CD8-positive, alpha-beta memory T cell (primary cell): ENCODE measurements around the gene FBXO10. TPM values are rescaled to one million over a fixed set of nuclear protein-coding genes. Genes with fewer than 3 reads are reported as not detected.
A peak's percentile ranks its signal among the peaks of the same experiment; 100 is the strongest.
"Not testable (repeated sequence)": the region's sequence is repeated elsewhere in the genome, so short reads cannot be mapped to it uniquely, and the experiment has no call there.

ENCODE experiments used
- CTCF ChIA-PET: fragments of 350-600 bp; sonication (Branson Sonifier 250); formaldehyde crosslinking; loops from one replicate; lab custom pipeline; 2021; ENCODE audit warnings: antibody characterized with exemption; lab: Charles Lee
- POLR2A ChIA-PET: fragments of 350-600 bp; sonication (Branson Sonifier 250); formaldehyde crosslinking; loops from one replicate; lab custom pipeline; 2021; ENCODE audit warnings: antibody characterized with exemption; lab: Charles Lee
- DNase-seq, 5 donors: peaks; one replicate each; pipeline versions ENCODE4 v3.0.0 to v3.0.0-alpha.2; 2020 to 2022; ENCODE audit warnings: mixed read lengths in 1 of 5
- H3K27ac ChIP-seq: one replicate; pipeline ENCODE4 v1.7.0; 2013; ENCODE audit warnings: low read depth, mild to moderate bottlenecking, low read length, moderate library complexity
- H3K27me3 ChIP-seq: 2 replicates; pipeline ENCODE4 v1.7.0; 2013; ENCODE audit warnings: low read length, mild to moderate bottlenecking; ENCODE audit not compliant: insufficient read depth, poor library complexity, severe bottlenecking
- H3K36me3 ChIP-seq: 2 replicates; pipeline ENCODE4 v1.7.0; 2013; ENCODE audit warnings: mild to moderate bottlenecking, low read length, moderate library complexity; ENCODE audit not compliant: insufficient read depth
- H3K4me1 ChIP-seq: 2 replicates; pipeline ENCODE4 v1.7.0; 2013; ENCODE audit warnings: mild to moderate bottlenecking, low read length, moderate library complexity; ENCODE audit not compliant: insufficient read depth
- H3K4me3 ChIP-seq: 2 replicates; pipeline ENCODE4 v1.7.0; 2013; ENCODE audit warnings: mild to moderate bottlenecking, low read length
- H3K9me3 ChIP-seq: 2 replicates; pipeline ENCODE4 v1.7.0; 2013; ENCODE audit warnings: mild to moderate bottlenecking, low read length
- H3K27ac Mint-ChIP-seq, 8 donors: one replicate each; pipeline ENCODE4 v1.8.0; 2020 to 2021; ENCODE audit warnings: mixed read lengths in 8 of 8, mild to moderate bottlenecking in 6 of 8, inconsistent platforms in 3 of 8, moderate library complexity in 3 of 8
- H3K27me3 Mint-ChIP-seq, 2 donors: one replicate each; pipeline ENCODE4 v1.8.0; 2020 to 2021; ENCODE audit warnings: mixed read lengths in 2 of 2, mild to moderate bottlenecking in 1 of 2, moderate library complexity in 1 of 2
- H3K36me3 Mint-ChIP-seq, 3 donors: one replicate each; pipeline ENCODE4 v1.8.0; 2020 to 2021; ENCODE audit warnings: mixed read lengths in 3 of 3, inconsistent platforms in 1 of 3, mild to moderate bottlenecking in 1 of 3
- H3K4me1 Mint-ChIP-seq, 3 donors: one replicate each; pipeline ENCODE4 v1.8.0; 2020 to 2021; ENCODE audit warnings: mixed read lengths in 3 of 3, inconsistent platforms in 1 of 3, mild to moderate bottlenecking in 1 of 3
- H3K4me3 Mint-ChIP-seq, 7 donors: one replicate each; pipeline ENCODE4 v1.8.0; 2020 to 2021; ENCODE audit warnings: mixed read lengths in 7 of 7, mild to moderate bottlenecking in 6 of 7, moderate library complexity in 4 of 7, inconsistent platforms in 2 of 7
- H3K9me3 Mint-ChIP-seq, 5 donors: one replicate each; pipeline ENCODE4 v1.8.0; 2020 to 2022; ENCODE audit warnings: mixed read lengths in 5 of 5, mild to moderate bottlenecking in 3 of 5, moderate library complexity in 2 of 5, inconsistent platforms in 1 of 5
- polyA plus RNA-seq: library from polyadenylated mRNA; unstranded; fragments of 300-500 nt; fragmentation: Illumina TruSeq; gene quantifications from one replicate; pipeline ENCODE4 v1.2.3, GENCODE V29; 2021
- total RNA-seq, 2 experiments: library from RNA; stranded (reverse); gene quantifications; one replicate each; pipeline ENCODE4 v1.2.3, GENCODE V29; 2021

FBXO10 gene
- total and polyA plus RNA-seq, 3 experiments from 2014 or later = 0.82 to 2.8 (median 2.3) TPM

DNA sequence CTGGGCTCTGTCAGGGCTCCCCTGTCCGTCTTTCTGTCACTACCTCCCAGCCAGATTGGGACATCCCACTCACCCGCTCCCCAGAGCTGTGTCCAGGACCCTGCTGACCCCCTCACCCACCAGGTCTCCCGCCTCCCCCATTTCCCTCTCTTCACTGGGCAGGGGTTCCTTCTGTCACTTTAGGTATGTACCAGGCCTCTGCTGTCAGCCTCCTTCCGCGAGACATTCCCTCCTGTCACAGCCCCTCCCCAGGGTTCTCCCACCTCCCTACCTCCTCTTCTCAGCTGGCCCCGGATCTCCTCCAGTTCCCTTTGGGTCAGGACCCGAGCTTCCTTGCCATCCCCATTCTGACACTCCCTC, 89.9 kb downstream of the FBXO10 start:
- H3K4me1 ChIP-seq = peaks cover 19% of the 10 kb centered on the region
- POLR2A ChIA-PET = interaction anchor here (0.8 to 2.0 kb wide), 3 partner anchors 18 to 106 kb away, joined by 3 to 23 read pairs (median 9); partner anchors contain the start of genes TOMM5 and ZBTB5

DNA sequence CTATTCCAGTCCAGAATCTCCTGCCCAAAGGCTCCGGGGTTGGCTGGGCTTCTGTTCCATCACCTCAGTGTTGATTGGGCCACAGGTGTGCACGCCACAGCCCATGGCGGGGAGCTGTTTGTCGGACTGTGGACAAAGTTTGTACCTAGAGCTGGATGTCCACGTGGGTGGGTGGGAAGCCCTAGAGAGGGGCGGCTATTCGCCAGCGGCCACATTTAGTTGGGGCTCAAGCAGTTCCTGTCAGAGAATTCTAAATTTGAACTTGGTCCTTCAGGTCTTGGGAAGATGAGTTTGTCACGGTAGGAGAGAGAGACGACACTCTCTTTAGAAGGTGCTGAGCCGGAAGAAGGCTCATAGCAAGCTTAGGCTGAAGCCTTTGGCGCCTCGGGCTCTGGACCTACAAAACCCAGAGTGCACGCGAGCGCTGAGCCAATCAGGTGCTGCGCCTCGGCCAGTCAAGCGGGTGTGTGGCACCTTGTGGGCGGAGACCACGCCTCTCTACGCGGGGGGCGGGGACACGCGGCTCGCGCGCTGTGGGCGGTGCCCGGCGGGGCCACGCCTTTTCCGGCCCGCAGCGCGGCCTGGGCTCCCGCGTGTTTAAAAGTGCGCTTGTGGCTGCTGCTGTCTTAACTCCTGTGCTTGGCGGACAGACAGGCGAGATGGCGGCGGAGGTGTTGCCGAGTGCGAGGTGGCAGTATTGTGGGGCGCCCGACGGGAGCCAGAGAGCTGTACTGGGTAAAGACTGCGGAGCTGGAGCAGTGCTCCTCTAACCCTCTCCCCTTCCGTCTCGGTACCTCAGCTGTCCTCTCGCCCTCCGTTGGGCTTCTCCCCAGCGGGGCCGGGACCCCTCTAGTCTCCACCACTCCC, 90.6 kb downstream of the FBXO10 start, which contains the start of gene POLR1E:
TSS of gene POLR1E (plus strand) at position 560 of the 867 bp plus-strand sequence. CDS start at position 660, 100 bp downstream.
- H3K36me3 ChIP-seq = no peaks in the 10 kb centered on the region
- CTCF ChIA-PET = interaction anchor here (1.2 to 2.1 kb wide), 4 partner anchors 10 to 70 kb away, joined by 3 to 6 read pairs (median 4); no protein-coding TSS in a partner anchor
- no peaks in the 10 kb centered on the region for H3K9me3 ChIP-seq
- Mint-ChIP-seq H3K27me3 (peaks cover 0 to 8% of the 10 kb centered on the region in 2 donors), H3K4me1 (peaks cover 38 to 48% (median 47%) of the 10 kb centered on the region in 3 donors), H3K9me3 (no peaks in the 10 kb centered on the region), H3K4me3 (peak within 1 kb of the TSS; percentile 91 to 98 (median 95)), H3K36me3 (peaks cover 3 to 39% (median 6%) of the 10 kb centered on the region in 3 donors), H3K27ac (peak within 1 kb of the TSS; percentile 81 to 99 (median 96))
- peak within 1 kb of the TSS; percentile 77 for H3K4me3 ChIP-seq
- DNase-seq = peak; percentile 94 to 98 (median 95)
- H3K27me3 ChIP-seq = peaks cover 4% of the 10 kb centered on the region
- peak within 1 kb of the TSS; percentile 84 for H3K27ac ChIP-seq
- POLR2A ChIA-PET = interaction anchor here (0.7 to 2.0 kb wide), 5 partner anchors 15 to 107 kb away, joined by 3 to 23 read pairs (median 3); partner anchors contain the start of genes TOMM5 and ZBTB5
- H3K4me1 ChIP-seq = peaks cover 19% of the 10 kb centered on the region

More for the DNA sequence above, 89.9 kb downstream of the FBXO10 start:
- peaks cover 4 to 45% (median 6%) of the 10 kb centered on the region in 3 donors for H3K36me3 Mint-ChIP-seq
- Histone ChIP-seq H3K27me3 (peaks cover 4% of the 10 kb centered on the region), H3K27ac (peak overlapping the region; percentile 84), H3K36me3 (no peaks in the 10 kb centered on the region), H3K4me3 (peak overlapping the region; percentile 77), H3K9me3 (no peaks in the 10 kb centered on the region)
- H3K4me1 Mint-ChIP-seq = peaks cover 42 to 53% (median 52%) of the 10 kb centered on the region in 3 donors
- peak overlapping the region; percentile 81 to 99 (median 95) for H3K27ac Mint-ChIP-seq
- CTCF ChIA-PET = interaction anchor here (1.2 to 2.1 kb wide), 5 partner anchors 10 to 75 kb away, joined by 3 to 6 read pairs (median 4); no protein-coding TSS in a partner anchor
- no peaks in the 10 kb centered on the region for H3K9me3 Mint-ChIP-seq
- no peak for DNase-seq
- peaks cover 0 to 8% of the 10 kb centered on the region in 2 donors for H3K27me3 Mint-ChIP-seq
- H3K4me3 Mint-ChIP-seq = peak overlapping the region; percentile 91 to 98 (median 95)

DNA sequence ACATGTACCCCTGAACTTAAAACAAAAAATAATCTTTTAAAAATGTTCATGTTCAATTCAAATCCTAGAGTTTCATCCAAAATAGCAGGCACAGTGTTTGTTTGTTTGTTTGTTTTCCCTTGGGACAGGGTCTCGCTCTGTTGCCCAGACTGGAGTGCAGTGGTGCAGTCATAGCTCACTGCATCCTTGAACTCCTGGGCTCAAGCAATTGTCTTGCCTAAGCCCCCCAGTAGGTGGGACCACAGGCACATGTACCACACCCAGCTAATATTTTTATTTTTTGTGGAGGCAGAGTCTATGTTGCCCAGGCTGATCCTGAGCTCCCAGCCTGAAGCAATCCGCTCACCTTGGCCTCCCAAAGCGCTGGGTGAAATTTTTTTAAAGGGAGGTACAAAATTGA, 95.4 kb downstream of the FBXO10 start:
- Histone ChIP-seq H3K27me3 (peaks cover 4% of the 10 kb centered on the region), H3K36me3 (no peaks in the 10 kb centered on the region), H3K4me1 (peaks cover 6% of the 10 kb centered on the region), H3K9me3 (no peaks in the 10 kb centered on the region), H3K27ac (no peak overlapping the region), H3K4me3 (no peak overlapping the region)
- Mint-ChIP-seq H3K36me3 (peaks cover 0 to 6% (median 2%) of the 10 kb centered on the region in 3 donors), H3K27me3 (peaks cover 28 to 46% of the 10 kb centered on the region in 2 donors), H3K4me3 (no peak overlapping the region), H3K27ac (no peak overlapping the region), H3K9me3 (no peaks in the 10 kb centered on the region), H3K4me1 (peaks cover 9 to 11% (median 11%) of the 10 kb centered on the region in 3 donors)
- POLR2A ChIA-PET = no interaction called here
- no peak for DNase-seq
- CTCF ChIA-PET = interaction anchor here (0.9 kb wide), 1 partner anchor 14 kb away, joined by 3 read pairs; no protein-coding TSS in a partner anchor

DNA sequence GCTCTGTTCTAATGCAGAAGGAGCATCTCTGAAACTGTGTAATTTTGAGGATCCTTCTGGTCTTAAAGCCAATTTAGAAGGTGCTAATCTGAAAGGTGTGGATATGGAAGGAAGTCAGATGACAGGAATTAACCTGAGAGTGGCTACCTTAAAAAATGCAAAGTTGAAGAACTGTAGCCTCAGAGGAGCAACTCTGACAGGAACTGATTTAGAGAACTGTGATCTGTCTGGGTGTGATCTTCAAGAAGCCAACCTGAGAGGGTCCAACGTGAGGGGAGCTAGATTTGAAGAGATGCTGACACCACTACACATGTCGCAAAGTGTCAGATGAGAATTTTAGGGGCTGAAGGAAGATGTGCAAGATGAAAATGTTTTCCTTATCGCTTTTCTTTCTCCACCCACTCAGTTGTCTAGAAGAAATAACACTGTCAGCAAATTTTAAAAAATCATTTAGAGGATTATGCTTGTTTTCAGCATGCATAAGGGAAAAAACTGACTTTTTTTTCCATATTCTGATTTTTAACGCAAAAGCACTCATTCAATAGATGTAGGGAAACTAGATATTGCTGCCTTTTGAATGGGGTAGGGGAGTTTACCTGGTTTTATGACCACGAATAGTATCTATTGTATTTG, 98.1 kb downstream of the FBXO10 start:
- H3K27ac Mint-ChIP-seq, H3K27ac ChIP-seq, CTCF ChIA-PET, H3K36me3 ChIP-seq, DNase-seq, H3K9me3 ChIP-seq, H3K4me3 ChIP-seq, H3K27me3 ChIP-seq, POLR2A ChIA-PET, H3K4me1 ChIP-seq, H3K4me3 Mint-ChIP-seq, H3K4me1 Mint-ChIP-seq: not testable (repeated sequence)
- peaks cover 0 to 20% (median 0%) of the 10 kb centered on the region in 3 donors for H3K36me3 Mint-ChIP-seq
- H3K9me3 Mint-ChIP-seq = peaks cover 0 to 20% (median 10%) of the 10 kb centered on the region in 5 donors
- peaks cover 28 to 52% of the 10 kb centered on the region in 2 donors for H3K27me3 Mint-ChIP-seq

DNA sequence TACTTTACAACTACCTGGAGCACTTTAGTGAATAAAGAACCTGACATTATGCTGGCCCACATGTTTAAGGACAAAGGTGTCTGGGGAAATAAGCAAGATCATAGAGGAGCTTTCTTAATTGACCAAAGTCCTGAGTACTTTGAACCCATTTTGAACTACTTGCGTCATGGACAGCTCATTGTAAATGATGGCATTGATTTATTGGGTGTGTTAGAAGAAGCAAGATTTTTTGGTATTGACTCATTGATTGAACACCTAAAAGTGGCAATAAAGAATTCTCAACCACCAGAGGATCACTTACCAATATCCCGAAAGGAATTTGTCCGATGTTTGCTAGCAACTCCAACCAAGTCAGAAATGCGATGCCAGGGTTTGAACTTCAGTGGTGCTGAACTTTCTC, 98.7 kb downstream of the FBXO10 start:
- H3K4me1 Mint-ChIP-seq, DNase-seq, H3K9me3 ChIP-seq, H3K27ac Mint-ChIP-seq, H3K36me3 ChIP-seq, H3K27ac ChIP-seq, CTCF ChIA-PET, H3K4me3 ChIP-seq, H3K4me3 Mint-ChIP-seq, POLR2A ChIA-PET, H3K27me3 ChIP-seq, H3K4me1 ChIP-seq: not testable (repeated sequence)
- Mint-ChIP-seq H3K9me3 (peaks cover 0 to 20% (median 10%) of the 10 kb centered on the region in 5 donors), H3K36me3 (peaks cover 0 to 20% (median 0%) of the 10 kb centered on the region in 3 donors), H3K27me3 (peaks cover 28 to 52% of the 10 kb centered on the region in 2 donors)

DNA sequence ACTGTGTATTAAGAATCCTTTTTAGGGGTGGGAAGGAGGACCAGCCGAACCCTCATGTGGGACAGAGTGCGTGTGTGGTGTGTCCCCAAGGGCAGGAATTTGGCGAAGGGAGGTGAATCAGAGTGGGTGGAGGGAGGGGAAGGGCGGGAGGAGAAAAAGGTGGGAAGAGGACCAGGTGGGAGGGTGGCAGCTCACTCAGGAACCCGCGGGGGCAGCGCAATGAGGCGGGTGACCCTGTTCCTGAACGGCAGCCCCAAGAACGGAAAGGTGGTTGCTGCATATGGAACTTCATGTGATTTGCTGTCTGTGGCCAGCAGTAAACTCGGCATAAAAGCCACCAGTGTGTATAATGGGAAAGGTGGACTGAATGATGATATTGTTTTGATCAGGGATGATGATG, 99.2 kb downstream of the FBXO10 start:
- H3K9me3 ChIP-seq = no peaks in the 10 kb centered on the region
- Mint-ChIP-seq H3K4me1 (peaks cover 4 to 7% (median 6%) of the 10 kb centered on the region in 3 donors), H3K36me3 (peaks cover 0 to 20% (median 0%) of the 10 kb centered on the region in 3 donors), H3K27ac (no peak overlapping the region), H3K4me3 (no peak overlapping the region), H3K27me3 (peaks cover 28 to 51% of the 10 kb centered on the region in 2 donors), H3K9me3 (peaks cover 0 to 20% (median 10%) of the 10 kb centered on the region in 5 donors)
- H3K36me3 ChIP-seq = no peaks in the 10 kb centered on the region
- no peak overlapping the region for H3K27ac ChIP-seq
- H3K27me3 ChIP-seq = peaks cover 4% of the 10 kb centered on the region
- peaks cover under 1% of the 10 kb centered on the region for H3K4me1 ChIP-seq
- no peak for DNase-seq
- CTCF ChIA-PET = no interaction called here
- no peak overlapping the region for H3K4me3 ChIP-seq
- POLR2A ChIA-PET = no interaction called here

DNA sequence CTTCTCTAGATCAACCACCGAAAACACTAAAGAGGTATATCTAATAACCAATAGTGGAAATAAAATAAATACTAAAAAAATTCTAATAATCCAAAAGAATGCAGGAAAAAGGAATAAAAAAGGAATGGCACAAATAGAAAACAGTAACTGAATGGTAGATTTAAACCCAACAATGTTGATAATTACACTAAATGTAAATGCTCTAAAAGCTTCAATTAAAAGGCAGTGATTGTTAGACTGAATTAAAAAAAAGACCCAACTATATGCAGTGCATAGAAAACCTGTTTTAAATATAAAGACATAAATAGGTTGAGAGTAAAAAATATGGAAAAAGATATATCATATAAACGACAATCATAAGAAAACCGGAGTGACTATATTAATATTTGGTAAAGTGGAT, 101.7 kb downstream of the FBXO10 start:
- peaks cover 4 to 14% (median 13%) of the 10 kb centered on the region in 3 donors for H3K4me1 Mint-ChIP-seq
- POLR2A ChIA-PET = no interaction called here

More for the DNA sequence above, 101.7 kb downstream of the FBXO10 start:
- no peak for DNase-seq
- H3K4me3 Mint-ChIP-seq = no peak overlapping the region
- Histone ChIP-seq H3K4me1 (peaks cover 4% of the 10 kb centered on the region), H3K27ac (no peak overlapping the region), H3K9me3 (no peaks in the 10 kb centered on the region), H3K27me3 (no peaks in the 10 kb centered on the region), H3K4me3 (no peak overlapping the region), H3K36me3 (no peaks in the 10 kb centered on the region)
- H3K9me3 Mint-ChIP-seq = peaks cover 0 to 20% (median 10%) of the 10 kb centered on the region in 5 donors
- H3K27me3 Mint-ChIP-seq = peaks cover 24 to 36% of the 10 kb centered on the region in 2 donors
- peaks cover 0 to 20% (median 0%) of the 10 kb centered on the region in 3 donors for H3K36me3 Mint-ChIP-seq
- no peak overlapping the region for H3K27ac Mint-ChIP-seq
- CTCF ChIA-PET = no interaction called here
